B cell (primary cell): Measurements from ENCODE around the gene DEFB123. TPM values are rescaled to one million over a fixed set of nuclear protein-coding genes. Genes with fewer than 3 reads are reported as not detected.

Experiments used
- ATAC-seq: fragments of 200-7000 bp; cut with Tn5 transposase; one replicate; pipeline ENCODE4 v1.10.0; 2021; ENCODE audit warnings: low read depth, mild to moderate bottlenecking, moderate number of reproducible peaks, moderate library complexity
- CTCF ChIA-PET: fragments of 350-600 bp; sonication (Branson Sonifier 250); formaldehyde crosslinking; loops from one replicate; lab custom pipeline; 2021; ENCODE audit warnings: antibody characterized with exemption, inconsistent platforms; lab: Charles Lee
- POLR2A ChIA-PET: fragments of 350-600 bp; sonication (Branson Sonifier 250); formaldehyde crosslinking; loops from one replicate; lab custom pipeline; 2021; ENCODE audit warnings: antibody characterized with exemption; lab: Charles Lee
- DNase-seq: peaks from one replicate; pipeline ENCODE4 v3.0.0; 2013
- H2AFZ ChIP-seq: 2 replicates; pipeline ENCODE4 v1.6.1; 2012; ENCODE audit warnings: mild to moderate bottlenecking, low read depth, low read length; ENCODE audit not compliant: insufficient read depth, poor library complexity, severe bottlenecking
- H3K27ac ChIP-seq, 2 donors: 1 replicate in 1 of 2; 2 replicates in 1 of 2; pipeline ENCODE4 v1.5.1; 2012 to 2013; ENCODE audit warnings: low read length in 2 of 2, mild to moderate bottlenecking in 2 of 2, moderate library complexity in 1 of 2
- H3K27me3 ChIP-seq, 4 experiments: fragments of 200-600 bp in 1 of 4; sonication (generic) in 1 of 4; replicated peaks in 1 of 4; 1 replicate in 2 of 4; 2 replicates in 2 of 4; pipeline versions ENCODE4 v1.6.1 to v1.7.0; 2013 to 2016; ENCODE audit warnings: low read length in 3 of 4, mild to moderate bottlenecking in 2 of 4, mixed read lengths in 1 of 4, moderate library complexity in 1 of 4; ENCODE audit not compliant: insufficient read depth in 4 of 4, control insufficient read depth in 3 of 4; ENCODE audit errors: control extremely low read depth in 1 of 4
- H3K36me3 ChIP-seq, 2 experiments: replicated peaks in 1 of 2; 1 replicate in 1 of 2; 2 replicates in 1 of 2; pipeline versions ENCODE4 v1.6.1 to v1.7.1; 2013; ENCODE audit warnings: low read length in 1 of 2; ENCODE audit not compliant: insufficient read depth in 2 of 2, control insufficient read depth in 1 of 2; ENCODE audit errors: control extremely low read depth in 1 of 2, extremely low read depth in 1 of 2
- H3K4me1 ChIP-seq, 2 donors: fragments of 200-600 bp in 1 of 2; sonication (generic) in 1 of 2; 1 replicate in 1 of 2; 2 replicates in 1 of 2; pipeline versions ENCODE4 v1.5.1 to v1.6.1; 2013 to 2017; ENCODE audit warnings: low read length in 2 of 2; ENCODE audit not compliant: control insufficient read depth in 2 of 2, insufficient read depth in 2 of 2
- H3K4me2 ChIP-seq: replicated peaks from 2 replicates; pipeline ENCODE3; 2012; ENCODE audit warnings: mild to moderate bottlenecking, low read depth, low read length; ENCODE audit not compliant: poor library complexity, severe bottlenecking
- H3K4me3 ChIP-seq, 5 experiments: fragments of 200-600 bp in 1 of 5; sonication (generic) in 1 of 5; 1 replicate in 3 of 5; 2 replicates in 2 of 5; pipeline versions ENCODE4 v1.5.1 to v1.7.0; 2011 to 2016; ENCODE audit warnings: low read length in 4 of 5, mild to moderate bottlenecking in 4 of 5, low read depth in 2 of 5, control low read depth in 1 of 5, moderate library complexity in 1 of 5; ENCODE audit not compliant: insufficient read depth in 1 of 5; ENCODE audit errors: control extremely low read depth in 1 of 5, extremely low read depth in 1 of 5
- H3K79me2 ChIP-seq: fragments of 200-600 bp; sonication (generic); one replicate; pipeline ENCODE4 v1.6.0; 2016; ENCODE audit warnings: low read length; ENCODE audit not compliant: control insufficient read depth, insufficient read depth
- H3K9ac ChIP-seq: fragments of 200-600 bp; sonication (generic); 2 replicates; pipeline ENCODE4 v1.6.1; 2017; ENCODE audit warnings: mild to moderate bottlenecking, low read length, moderate library complexity
- H3K9me3 ChIP-seq, 3 donors: one replicate each; pipeline versions ENCODE4 v1.6.1 to v1.7.1; 2013; ENCODE audit warnings: low read length in 2 of 3; ENCODE audit not compliant: control insufficient read depth in 2 of 3, insufficient read depth in 1 of 3; ENCODE audit errors: control extremely low read depth in 1 of 3
- H4K20me1 ChIP-seq: 2 replicates; pipeline ENCODE4 v1.6.0; 2012; ENCODE audit warnings: mild to moderate bottlenecking, low read length; ENCODE audit not compliant: insufficient read depth, control insufficient read depth, poor library complexity, severe bottlenecking
- H3K27ac Mint-ChIP-seq: one replicate; pipeline ENCODE4 v1.8.0; 2021; ENCODE audit warnings: mixed read lengths
- H3K27me3 Mint-ChIP-seq: one replicate; pipeline ENCODE4 v1.8.0; 2021; ENCODE audit warnings: mixed read lengths
- H3K4me1 Mint-ChIP-seq: one replicate; pipeline ENCODE4 v1.8.0; 2021; ENCODE audit warnings: mixed read lengths
- H3K4me3 Mint-ChIP-seq: one replicate; pipeline ENCODE4 v1.8.0; 2021; ENCODE audit warnings: mixed read lengths
- H3K9me3 Mint-ChIP-seq: one replicate; pipeline ENCODE4 v1.8.0; 2022; ENCODE audit warnings: mixed read lengths; ENCODE audit not compliant: insufficient read depth
- CTCF ChIP-seq: fragments of 200-600 bp; IDR thresholded peaks from one replicate; pipeline ENCODE4 v1.8.0; 2022; ENCODE audit warnings: antibody characterized with exemption, mild to moderate bottlenecking
- EZH2 ChIP-seq: IDR thresholded peaks from 2 replicates; pipeline ENCODE4 v1.6.1; 2012; ENCODE audit warnings: borderline replicate concordance, low read depth, mild to moderate bottlenecking, moderate library complexity, low read length; ENCODE audit not compliant: insufficient read depth, poor library complexity, severe bottlenecking
- WGBS: methylation state at CpG from one replicate; pipeline ENCODE4 v1.1.5; 2013; ENCODE audit warnings: missing lambda C conversion rate; ENCODE audit not compliant: insufficient coverage; 5-methylcytosine and 5-hydroxymethylcytosine counted together
- intact Hi-C: fragments of 100-400 bp; cut with micrococcal nuclease; formaldehyde crosslinking; loops from one replicate; pipeline ENCODE4 v1.10.0; 2022
- polyA minus RNA-seq: library from RNA; depleted of rRNA, polyadenylated mRNA; stranded (reverse); fragments of >200 nt; gene quantifications from 2 replicates; pipeline ENCODE4 v1.2.3, GENCODE V29; 2012
- polyA plus RNA-seq: library from polyadenylated mRNA; depleted of rRNA; stranded (reverse); fragments of >200 nt; gene quantifications from 2 replicates; pipeline ENCODE4 v1.2.3, GENCODE V29; 2012
- total RNA-seq, 2 donors: library from RNA; stranded (reverse); fragments of 120-200 nt in 1 of 2; gene quantifications; 1 replicate in 1 of 2; 2 replicates in 1 of 2; pipeline versions ENCODE4 v1.2.3 to v1.2.4, GENCODE V29; 2013 to 2022

Gene DEFB123
- not detected in 2 replicates for total RNA-seq
- not detected for total RNA-seq (2013)
- not detected in 2 replicates for polyA plus RNA-seq
- polyA minus RNA-seq = not detected in 2 replicates

- intact Hi-C loops = no loop called here
- ChIA-PET CTCF (no interaction called here), POLR2A (no interaction called here)
- H3K27me3 Mint-ChIP-seq = peaks cover 29% of the 10 kb centered on the region
- no peak for DNase-seq
- Histone ChIP-seq H4K20me1 (no peaks in the 10 kb centered on the region), H3K9ac (no peak within 1 kb of the TSS), H3K27me3 (peaks cover 0 to 2% (median 0%) of the 10 kb centered on the region in 4 experiments), H3K9me3 (no peaks in the 10 kb centered on the region), H3K27ac (no peak within 1 kb of the TSS), H3K36me3 (no peaks in the 10 kb centered on the region), H3K4me1 (no peaks in the 10 kb centered on the region), H3K4me3 (no peak within 1 kb of the TSS), H3K4me2 (no peak within 1 kb of the TSS), H3K79me2 (no peaks in the 10 kb centered on the region), H2AFZ (no peak within 1 kb of the TSS)
- H3K9me3 Mint-ChIP-seq = no peaks in the 10 kb centered on the region
- no peak within 1 kb of the TSS for H3K27ac Mint-ChIP-seq
- H3K4me3 Mint-ChIP-seq = no peak within 1 kb of the TSS
- no peak for TF ChIP-seq CTCF
- 82% methylated on average over 12 of the region's 16 CpGs for WGBS
- no peak for ATAC-seq
- H3K4me1 Mint-ChIP-seq = no peaks in the 10 kb centered on the region
These were observed at the start of gene DEFB123 for GRCh38 chr20:31440012-31440659. Gene DEFB123, plus strand, starts transcription at chr20:31440632. Its CDS starts 67 bp downstream, at chr20:31440699.

GRCh38 chr20:31392836-31393235 is 47.6 kb upstream of the DEFB123 start:
- no peaks in the 10 kb centered on the region for H3K9me3 ChIP-seq
- intact Hi-C loops = no loop called here
- H3K9ac ChIP-seq = no peak overlapping the region
- no peaks in the 10 kb centered on the region for H3K36me3 ChIP-seq
- no peak overlapping the region for H2AFZ ChIP-seq
- no peak overlapping the region for H3K4me2 ChIP-seq
- H3K27ac ChIP-seq = no peak overlapping the region
- TF ChIP-seq EZH2 = no peak
- no peak for TF ChIP-seq CTCF
- no peak for ATAC-seq
- no peak overlapping the region for H3K4me3 ChIP-seq
- Mint-ChIP-seq H3K9me3 (no peaks in the 10 kb centered on the region), H3K4me1 (no peaks in the 10 kb centered on the region), H3K4me3 (no peak overlapping the region), H3K27ac (no peak overlapping the region), H3K27me3 (peaks cover 30% of the 10 kb centered on the region)
- no peaks in the 10 kb centered on the region for H4K20me1 ChIP-seq
- H3K27me3 ChIP-seq = no peaks in the 10 kb centered on the region
- ChIA-PET POLR2A (no interaction called here), CTCF (no interaction called here)
- no peaks in the 10 kb centered on the region for H3K79me2 ChIP-seq
- no peaks in the 10 kb centered on the region for H3K4me1 ChIP-seq
- no peak for DNase-seq
- no CpG with 5 or more reads among the region's 2 CpGs for WGBS
